Psoas muscle (tissue), 8 donors: ENCODE results near the gene TAGLN. TPM values are rescaled to one million over a fixed set of nuclear protein-coding genes. Genes with fewer than 3 reads are reported as not detected.
A peak's percentile ranks its signal among the peaks of the same experiment; 100 is the strongest.

Source experiments
- ATAC-seq, 4 donors: fragments of 200-7000 bp; cut with Tn5 transposase; one replicate each; pipeline ENCODE4 v1.9.1; 2020; ENCODE audit warnings: moderate library complexity in 3 of 4, mild to moderate bottlenecking in 2 of 4
- DNase-seq, 2 donors: peaks; one replicate each; pipeline ENCODE4 v3.0.0-alpha.2; 2020
- H3K27ac ChIP-seq: fragments of 200-600 bp; one replicate; pipeline ENCODE4 v1.8.0; 2022
- H3K27me3 ChIP-seq, 3 donors: fragments of 200-600 bp in 1 of 3; one replicate each; pipeline versions ENCODE4 v1.6.1 to v1.8.0; 2013 to 2022; ENCODE audit warnings: low read length in 2 of 3, mild to moderate bottlenecking in 2 of 3, moderate library complexity in 1 of 3; ENCODE audit not compliant: insufficient read depth in 3 of 3
- H3K36me3 ChIP-seq, 2 donors: fragments of 200-600 bp in 1 of 2; one replicate each; pipeline versions ENCODE4 v1.6.1 to v1.8.0; 2013 to 2022; ENCODE audit warnings: low read depth in 1 of 2, mild to moderate bottlenecking in 1 of 2, moderate library complexity in 1 of 2; ENCODE audit not compliant: insufficient read depth in 1 of 2
- H3K4me1 ChIP-seq: fragments of 200-600 bp; one replicate; pipeline ENCODE4 v1.8.0; 2022
- H3K4me3 ChIP-seq: fragments of 200-600 bp; one replicate; pipeline ENCODE4 v1.8.0; 2022; ENCODE audit warnings: mild to moderate bottlenecking
- H3K9me3 ChIP-seq: fragments of 200-600 bp; one replicate; pipeline ENCODE4 v1.8.0; 2022
- WGBS, 3 donors: extraction: QIAGEN DNeasy Blood & Tissue Kit; methylation state at CpG; one replicate each; pipeline versions ENCODE4 v1.1.6 to v1.1.7; 2013; 5-methylcytosine and 5-hydroxymethylcytosine counted together
- intact Hi-C, 2 donors: fragments of 100-400 bp; cut with DNase I; formaldehyde crosslinking; loops; one replicate each; pipeline versions ENCODE4 v1.11.0 to v1.14.2; 2022
- polyA plus RNA-seq, 3 donors: library from polyadenylated mRNA; stranded (reverse); fragments of 200-250 nt; gene quantifications; one replicate each; pipeline ENCODE4 v1.2.3, GENCODE V29; 2013
- total RNA-seq, 4 donors: library from RNA; stranded (reverse); fragmentation: NEBNext Ultra II Directional in 2 of 4; extraction: Animal tissue kit (Norgen Biotek cat#: 25700) in 2 of 4; gene quantifications; one replicate each; pipeline versions ENCODE4 v1.2.1 to v1.2.4, GENCODE V29; 2021 to 2023
- TF ChIP-seq, protein P1 (sequence below): fragments of 200-600 bp; IDR thresholded peaks from one replicate; pipeline ENCODE4 v1.8.0; 2022; ENCODE audit warnings: antibody characterized with exemption
- donor health status: healthy with polysubstance abuse.
- donor health status: DM: no; HTN: no; CAD: no; lungs with moderate emphysema.
- donor health status: Bipolar disorder and iron deficiency.
- donor health status: healthy.
- donor health status: DM: yes; HTN: yes; CAD: no.
- donor health status: DM: no; HTN: no; CAD: no.
- donor health status: DM: no; HTN: no; CAD: no.
- donor health status: DM: yes; HTN: yes; CAD: no.

Gene TAGLN
- total and polyA plus RNA-seq, 7 donors = 36.2 to 140 (median 73.0) TPM

GRCh38 chr11:117230286-117230961, 31.3 kb downstream of the TAGLN start:
- intact Hi-C loops = loop anchor here in 1 of 2 donors (5.0 kb wide), 2 partner anchors 353 to 458 kb away; partner anchors contain the start of gene BUD13
- TF ChIP-seq, protein P1, sequence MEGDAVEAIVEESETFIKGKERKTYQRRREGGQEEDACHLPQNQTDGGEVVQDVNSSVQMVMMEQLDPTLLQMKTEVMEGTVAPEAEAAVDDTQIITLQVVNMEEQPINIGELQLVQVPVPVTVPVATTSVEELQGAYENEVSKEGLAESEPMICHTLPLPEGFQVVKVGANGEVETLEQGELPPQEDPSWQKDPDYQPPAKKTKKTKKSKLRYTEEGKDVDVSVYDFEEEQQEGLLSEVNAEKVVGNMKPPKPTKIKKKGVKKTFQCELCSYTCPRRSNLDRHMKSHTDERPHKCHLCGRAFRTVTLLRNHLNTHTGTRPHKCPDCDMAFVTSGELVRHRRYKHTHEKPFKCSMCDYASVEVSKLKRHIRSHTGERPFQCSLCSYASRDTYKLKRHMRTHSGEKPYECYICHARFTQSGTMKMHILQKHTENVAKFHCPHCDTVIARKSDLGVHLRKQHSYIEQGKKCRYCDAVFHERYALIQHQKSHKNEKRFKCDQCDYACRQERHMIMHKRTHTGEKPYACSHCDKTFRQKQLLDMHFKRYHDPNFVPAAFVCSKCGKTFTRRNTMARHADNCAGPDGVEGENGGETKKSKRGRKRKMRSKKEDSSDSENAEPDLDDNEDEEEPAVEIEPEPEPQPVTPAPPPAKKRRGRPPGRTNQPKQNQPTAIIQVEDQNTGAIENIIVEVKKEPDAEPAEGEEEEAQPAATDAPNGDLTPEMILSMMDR = no peak

GRCh38 chr11:117230999-117231841, 32.0 kb downstream of the TAGLN start:
- ATAC-seq (no peak), DNase-seq (no peak)
- Histone ChIP-seq H3K4me3 (peak overlapping the region; percentile 98), H3K4me1 (peaks cover 29% of the 10 kb centered on the region), H3K27ac (peak overlapping the region; percentile 99), H3K36me3 (peaks cover 0 to 53% of the 10 kb centered on the region in 2 donors), H3K9me3 (no peaks in the 10 kb centered on the region), H3K27me3 (no peaks in the 10 kb centered on the region)
- TF ChIP-seq, protein P1 = no peak
- WGBS, 3 donors = 8 to 11% (median 10%) methylated on average over 14 of the region's 14 CpGs
- intact Hi-C loops = loop anchor here in 1 of 2 donors (5.0 kb wide), 2 partner anchors 354 to 459 kb away; partner anchors contain the start of gene BUD13

More at GRCh38 chr11:117230286-117230961, 31.3 kb downstream of the TAGLN start:
- Histone ChIP-seq H3K9me3 (no peaks in the 10 kb centered on the region), H3K4me3 (peak overlapping the region; percentile 98), H3K27me3 (no peaks in the 10 kb centered on the region), H3K36me3 (peaks cover 0 to 45% of the 10 kb centered on the region in 2 donors), H3K27ac (peak overlapping the region; percentile 99), H3K4me1 (peaks cover 29% of the 10 kb centered on the region)
- 67 to 79% (median 71%) methylated on average over 12 of the region's 12 CpGs for WGBS, 3 donors
- DNase-seq = no peak
- no peak for ATAC-seq

- intact Hi-C loops = loop anchor here in 1 of 2 donors (2.0 to 5.0 kb wide), 3 partner anchors 354 to 459 kb away; partner anchors contain the start of genes BUD13 and ZPR1
- Histone ChIP-seq H3K9me3 (no peaks in the 10 kb centered on the region), H3K27ac (peak within 1 kb of the TSS; percentile 99), H3K4me3 (peak within 1 kb of the TSS; percentile 98), H3K36me3 (peaks cover 0 to 56% of the 10 kb centered on the region in 2 donors), H3K4me1 (peaks cover 29% of the 10 kb centered on the region), H3K27me3 (no peaks in the 10 kb centered on the region)
- ATAC-seq (no peak), DNase-seq (peak; percentile 83 to 91)
- WGBS, 3 donors = 0 to 1% (median 0%) methylated on average over 9 to 13 of the region's 13 CpGs
- TF ChIP-seq, protein P1 = no peak
Measured at GRCh38 chr11:117231842-117232091, 32.6 kb downstream of the TAGLN start, which contains the start of gene PCSK7. Gene PCSK7 (minus strand): TSS chr11:117232073. CDS start chr11:117229844, 2,229 bp downstream.

- WGBS, 3 donors = 0 to 1% (median 0%) methylated on average over 45 to 78 of the region's 94 CpGs
- intact Hi-C loops = loop anchor here in 1 of 2 donors (2.0 to 5.0 kb wide), 3 partner anchors 355 to 460 kb away; partner anchors contain the start of genes BUD13 and ZPR1
- ATAC-seq (peak; percentile 90 to 93 (median 91)), DNase-seq (peak; percentile 82 to 88)
- Histone ChIP-seq H3K4me1 (peaks cover 29% of the 10 kb centered on the region), H3K27me3 (no peaks in the 10 kb centered on the region), H3K9me3 (no peaks in the 10 kb centered on the region), H3K36me3 (peaks cover 0 to 56% of the 10 kb centered on the region in 2 donors), H3K4me3 (peak within 1 kb of the TSS; percentile 98), H3K27ac (peak within 1 kb of the TSS; percentile 99)
- TF ChIP-seq, protein P1 = peak; percentile 97
Measured at GRCh38 chr11:117232092-117232878, 33.1 kb downstream of the TAGLN start, which contains the start of gene RNF214. Gene RNF214 (plus strand): TSS chr11:117232671. CDS start chr11:117234273, 1,602 bp downstream.
